Stimulated activated CD4-positive, alpha-beta T cell treated with anti-CD3 and anti-CD28 coated beads, Interleukin-1b, Interleukin-23, amount 100 ng/mL, for 1 hour (primary cell): ENCODE results near the gene ZNF205.

Source experiments
- DNase-seq, 2 donors: peaks; one replicate each; pipeline ENCODE4 v3.0.0-alpha.2; 2020; ENCODE audit warnings: low read depth in 2 of 2

ZNF205 gene

DNA sequence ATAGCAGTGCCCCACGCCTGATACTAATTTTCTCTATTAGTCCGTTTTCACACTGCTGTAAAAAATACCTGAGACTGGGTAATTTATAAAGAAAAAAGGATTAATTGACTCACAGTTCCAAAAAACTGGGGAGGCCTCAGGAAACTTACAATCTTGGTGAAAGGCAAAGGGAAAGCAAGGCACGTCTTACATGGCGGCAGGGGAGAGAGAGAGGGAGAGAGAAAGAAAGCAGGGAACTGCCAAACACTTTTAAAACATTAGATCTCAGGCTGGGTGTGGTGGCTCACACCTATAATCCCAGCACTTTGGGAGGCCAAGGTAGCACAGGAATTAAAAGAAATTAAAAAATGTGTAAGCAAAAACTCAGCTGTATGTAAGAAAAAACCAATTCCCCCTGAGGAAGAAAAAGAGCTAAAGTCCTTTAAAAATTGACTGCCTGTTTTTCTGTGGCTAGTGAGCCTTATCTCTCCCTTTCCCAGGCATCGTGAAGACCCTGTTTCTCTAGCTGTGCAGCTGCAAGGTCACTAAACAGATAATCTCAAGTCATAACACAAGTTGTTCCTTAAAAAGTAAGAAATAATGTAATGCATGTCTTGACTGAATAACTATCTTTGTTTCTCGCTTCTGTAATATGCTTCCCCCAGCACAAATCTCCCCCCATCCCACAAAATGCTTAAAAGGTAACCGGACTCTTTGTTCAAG is 27.3 kb upstream of the ZNF205 start:
- DNase-seq, result no peak

DNA sequence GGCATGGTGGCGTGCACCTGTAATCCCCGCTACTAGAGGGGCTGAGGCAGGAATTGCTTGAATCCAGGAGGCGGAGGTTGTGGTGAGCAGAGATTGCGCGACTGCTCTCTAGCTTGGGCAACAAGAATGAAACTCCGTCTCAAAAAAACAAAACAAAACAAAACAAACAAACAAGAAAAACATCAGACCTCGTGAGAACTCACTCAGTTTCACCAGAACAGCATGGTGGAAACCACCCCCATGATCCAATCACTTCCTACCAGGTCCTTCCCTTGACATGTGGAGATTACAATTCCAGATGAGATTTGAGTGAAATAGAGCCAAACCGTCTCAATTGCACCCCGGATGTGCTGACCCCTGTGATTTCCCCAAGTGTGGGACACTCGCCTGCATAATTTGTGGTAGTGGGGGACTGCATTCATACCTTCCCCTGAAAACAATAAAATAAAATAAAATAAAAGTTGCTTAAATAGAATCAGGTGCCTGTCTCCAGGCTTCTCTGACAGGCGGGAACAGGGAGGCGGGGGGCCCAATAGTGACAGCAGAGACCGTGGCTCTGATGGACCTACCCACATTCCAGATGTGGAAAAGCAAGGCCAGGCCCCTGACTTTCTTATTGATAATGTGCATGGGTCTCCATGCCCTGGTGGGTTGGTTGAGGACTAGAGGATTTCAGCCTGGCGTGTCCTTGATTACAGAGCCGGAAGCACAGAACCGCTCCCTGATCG is 26.4 kb upstream of the ZNF205 start:
- DNase-seq, result no peak

DNA sequence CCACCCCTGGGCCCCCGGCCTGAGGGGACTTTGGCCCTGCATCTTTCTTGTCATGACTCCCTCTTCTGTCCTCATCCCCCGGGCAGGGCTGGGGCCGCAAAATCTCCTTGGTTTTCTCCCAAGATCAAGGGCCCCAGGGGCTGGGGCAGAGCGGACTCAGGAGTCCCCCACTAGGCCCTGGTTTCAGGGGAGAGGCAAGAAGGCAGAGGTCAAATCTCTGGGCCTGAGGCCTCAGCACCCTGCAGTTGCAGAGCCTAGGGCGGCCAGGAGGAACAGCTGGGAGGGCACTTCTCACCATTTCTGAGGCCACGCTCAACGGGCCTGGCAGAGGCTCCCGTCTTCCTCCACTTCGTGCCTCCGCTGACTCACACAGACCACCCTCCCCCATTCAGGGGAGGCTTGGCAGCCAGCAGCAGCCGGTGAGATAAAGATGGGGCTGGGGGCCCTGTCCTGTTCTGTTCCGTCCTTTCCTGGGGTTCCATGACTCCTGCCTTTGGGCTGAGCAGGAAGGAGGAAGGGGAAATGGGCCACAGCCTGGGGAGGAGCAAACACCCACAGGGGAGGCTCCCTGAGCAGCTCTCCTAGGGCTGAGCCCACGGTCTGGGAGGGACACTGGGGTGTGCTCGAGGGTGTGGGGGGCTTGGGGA is 25.7 kb upstream of the ZNF205 start:
- no peak for DNase-seq

DNA sequence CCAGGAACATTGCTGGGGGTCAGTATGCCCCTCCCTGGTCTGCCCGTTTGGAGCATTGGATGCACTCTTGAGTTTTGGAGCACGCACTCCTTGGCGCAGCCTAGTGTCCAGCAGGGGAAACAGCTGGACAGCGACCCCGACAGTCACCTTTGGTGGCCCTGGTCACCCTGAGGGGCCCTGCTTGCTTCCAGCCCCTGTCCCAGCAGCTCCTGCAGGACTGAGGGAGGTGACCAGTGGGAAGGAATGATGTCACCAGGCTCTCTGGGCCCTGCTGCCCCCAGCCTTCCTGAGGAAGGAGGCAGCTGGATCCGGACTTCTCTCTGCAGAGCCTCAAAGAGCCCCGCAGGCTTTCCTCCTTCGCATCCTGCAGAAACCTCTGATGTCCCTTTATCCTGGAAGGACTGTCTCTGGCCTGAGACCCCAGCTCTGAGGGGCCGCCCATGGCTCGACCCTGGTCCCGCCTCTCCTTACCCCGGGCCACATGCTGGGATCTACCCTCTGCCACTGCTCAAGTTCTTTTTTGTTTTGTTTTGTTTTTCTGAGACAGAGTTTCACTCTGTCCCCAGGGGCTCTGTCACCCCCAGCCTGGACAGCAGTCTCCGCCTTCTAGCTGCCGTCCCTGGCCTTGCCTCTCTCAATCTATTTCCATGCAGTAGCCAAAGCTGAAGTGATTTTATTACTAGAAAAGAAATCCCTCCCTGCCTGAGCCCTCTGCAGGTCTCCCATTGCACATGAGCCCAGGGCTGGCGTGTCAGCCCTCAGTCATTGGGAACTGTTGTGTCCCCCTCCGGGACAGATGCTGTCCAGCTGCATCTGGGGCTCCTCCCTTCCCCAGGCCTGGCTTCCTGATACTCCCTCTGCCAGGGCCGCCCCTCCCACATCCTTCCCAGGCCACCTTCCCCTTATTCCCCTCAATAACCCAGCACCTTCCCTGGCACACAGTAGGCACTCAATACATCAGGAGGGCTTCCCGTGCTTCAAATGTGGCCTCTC is 24.8 kb upstream of the ZNF205 start:
- no peak for DNase-seq

DNA sequence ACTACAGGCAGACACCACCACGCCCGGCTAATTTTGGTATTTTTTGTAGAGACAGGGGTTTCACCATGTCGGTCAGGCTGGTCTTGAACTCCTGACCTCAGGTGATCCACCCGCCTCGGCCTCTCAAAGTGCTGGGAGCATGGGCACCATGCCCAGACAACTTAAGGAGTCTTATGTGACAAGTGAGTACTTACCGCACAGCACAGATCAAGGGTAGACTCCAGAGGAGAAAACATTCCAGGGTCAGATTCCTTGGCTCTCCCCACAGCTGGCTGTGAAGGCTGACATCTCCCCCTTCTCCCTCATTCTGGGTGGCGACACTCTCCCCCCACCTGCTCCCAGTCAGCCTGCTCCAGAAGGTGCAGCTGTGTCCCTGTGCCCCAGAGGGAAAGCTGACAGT is 23.9 kb upstream of the ZNF205 start:
- DNase-seq, result no peak

DNA sequence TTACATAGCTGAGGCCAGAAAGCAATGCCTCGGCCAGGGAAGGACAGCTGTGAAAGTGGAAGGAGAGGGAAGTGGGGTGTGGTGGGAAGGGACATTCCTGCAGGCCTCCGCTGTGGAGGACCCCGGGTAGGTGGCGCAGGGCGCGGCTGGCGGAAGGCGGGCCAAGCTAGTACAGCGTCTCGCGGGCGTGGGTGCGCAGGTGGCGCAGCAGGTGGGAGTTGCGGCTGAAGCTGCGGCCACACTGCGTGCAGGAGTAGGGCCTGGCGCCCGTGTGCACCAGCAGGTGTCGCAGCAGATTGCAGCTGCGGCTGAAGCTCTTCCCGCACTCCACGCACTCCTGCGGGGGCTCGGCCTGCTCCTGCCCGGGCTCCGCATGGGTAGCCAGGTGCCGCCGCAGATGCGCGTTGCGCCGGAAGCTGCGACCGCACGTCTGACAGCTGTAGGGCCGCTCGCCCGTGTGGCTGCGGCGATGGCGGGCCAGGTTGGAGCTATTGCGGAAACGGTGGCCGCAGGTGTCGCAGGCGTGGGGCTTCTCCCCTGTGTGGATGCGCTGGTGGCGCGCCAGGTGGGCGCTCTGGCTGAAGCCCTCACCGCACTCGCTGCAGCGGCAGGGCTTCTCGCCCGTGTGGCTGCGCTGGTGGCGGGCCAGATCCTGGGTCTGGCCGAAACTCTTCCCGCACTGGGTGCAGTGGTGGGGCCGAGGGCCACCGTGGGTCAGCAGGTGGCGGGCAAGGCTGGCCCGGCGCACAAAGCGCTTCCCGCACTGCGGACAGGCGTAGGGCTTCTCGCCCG is 23.3 kb upstream of the ZNF205 start:
- no peak for DNase-seq

DNA sequence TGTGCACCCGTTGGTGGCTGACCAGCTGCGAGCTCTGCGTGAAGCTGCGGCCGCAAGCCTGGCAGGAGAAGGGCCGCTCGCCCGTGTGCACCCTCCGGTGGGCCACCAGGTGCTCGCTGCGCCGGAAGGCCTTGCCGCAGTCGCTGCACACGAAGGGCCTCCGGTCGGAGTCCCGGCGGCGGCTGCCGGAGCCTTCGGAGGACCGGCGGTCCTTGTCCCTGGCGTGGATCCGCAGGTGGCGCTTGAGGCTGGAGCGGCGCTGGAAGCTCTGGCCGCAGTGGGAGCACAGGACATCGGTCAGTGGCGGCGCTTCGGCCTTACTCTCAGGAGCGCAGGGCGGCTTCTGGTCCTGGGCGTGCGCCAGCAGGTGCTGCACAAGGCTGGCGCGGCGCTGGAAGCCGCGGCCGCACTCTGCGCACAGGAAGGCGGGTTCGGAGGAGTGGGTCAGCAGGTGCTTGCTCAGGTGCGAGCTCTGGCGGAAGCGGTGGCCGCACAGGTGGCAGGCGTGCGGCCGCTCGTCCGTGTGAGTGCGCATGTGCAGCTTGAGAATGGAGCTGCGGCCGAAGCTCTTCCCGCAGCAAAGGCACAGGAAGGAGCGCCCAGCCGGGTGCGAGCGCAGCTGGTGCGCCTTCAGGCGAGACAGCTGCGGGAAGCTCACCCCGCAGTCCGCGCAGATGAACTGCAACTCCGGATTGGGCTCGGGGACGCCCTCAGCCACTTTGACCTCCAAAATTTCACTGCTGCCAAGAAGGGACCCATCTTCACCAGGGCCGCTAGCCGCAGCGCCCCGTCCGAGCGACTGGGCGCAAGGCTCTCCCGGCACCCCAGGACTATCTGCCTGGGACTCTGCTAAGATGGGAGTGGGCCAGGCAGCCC is 22.4 kb upstream of the ZNF205 start:
- no peak for DNase-seq

DNA sequence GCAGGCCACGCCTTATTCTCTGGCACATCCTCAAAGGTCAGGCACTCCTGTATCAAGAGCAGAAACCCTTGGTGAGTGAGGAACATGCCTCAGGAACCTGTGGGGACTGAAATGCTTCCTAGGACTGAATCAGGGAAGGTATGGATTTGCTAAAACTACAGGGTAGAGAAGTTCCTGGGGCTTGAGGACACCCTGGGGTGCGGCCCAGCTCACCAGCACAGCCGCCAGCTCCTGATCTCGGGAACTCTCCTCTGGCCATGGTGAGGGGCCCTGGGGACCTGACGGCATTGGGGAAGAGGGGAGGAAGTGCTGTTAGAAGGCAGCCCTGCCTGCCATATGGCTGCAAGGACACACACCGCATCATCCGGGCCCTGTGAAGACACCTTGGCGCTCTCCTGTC is 20.8 kb upstream of the ZNF205 start:
- DNase-seq, result no peak

DNA sequence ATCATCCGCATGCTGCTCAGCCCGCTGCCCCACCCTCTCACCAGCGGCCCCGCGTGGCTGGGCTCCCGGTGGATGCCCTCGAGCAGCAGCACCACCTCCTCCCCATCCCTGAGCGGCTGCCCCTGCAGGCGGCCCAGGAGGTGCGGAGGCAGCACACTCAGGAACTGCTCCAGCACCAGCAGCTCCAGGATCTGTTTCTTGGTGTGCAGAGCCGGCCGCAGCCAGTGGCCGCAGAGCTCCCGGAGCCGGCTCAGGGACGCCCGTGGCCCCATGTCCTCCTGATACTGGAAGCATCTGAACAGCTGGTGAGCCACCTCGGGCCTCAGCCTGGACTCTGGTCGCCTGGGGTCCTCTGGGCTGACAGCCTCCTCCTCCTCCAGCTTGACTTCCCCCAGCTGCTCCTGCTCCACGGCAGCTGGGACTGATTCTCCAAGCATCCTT is 19.9 kb upstream of the ZNF205 start:
- no peak for DNase-seq

DNA sequence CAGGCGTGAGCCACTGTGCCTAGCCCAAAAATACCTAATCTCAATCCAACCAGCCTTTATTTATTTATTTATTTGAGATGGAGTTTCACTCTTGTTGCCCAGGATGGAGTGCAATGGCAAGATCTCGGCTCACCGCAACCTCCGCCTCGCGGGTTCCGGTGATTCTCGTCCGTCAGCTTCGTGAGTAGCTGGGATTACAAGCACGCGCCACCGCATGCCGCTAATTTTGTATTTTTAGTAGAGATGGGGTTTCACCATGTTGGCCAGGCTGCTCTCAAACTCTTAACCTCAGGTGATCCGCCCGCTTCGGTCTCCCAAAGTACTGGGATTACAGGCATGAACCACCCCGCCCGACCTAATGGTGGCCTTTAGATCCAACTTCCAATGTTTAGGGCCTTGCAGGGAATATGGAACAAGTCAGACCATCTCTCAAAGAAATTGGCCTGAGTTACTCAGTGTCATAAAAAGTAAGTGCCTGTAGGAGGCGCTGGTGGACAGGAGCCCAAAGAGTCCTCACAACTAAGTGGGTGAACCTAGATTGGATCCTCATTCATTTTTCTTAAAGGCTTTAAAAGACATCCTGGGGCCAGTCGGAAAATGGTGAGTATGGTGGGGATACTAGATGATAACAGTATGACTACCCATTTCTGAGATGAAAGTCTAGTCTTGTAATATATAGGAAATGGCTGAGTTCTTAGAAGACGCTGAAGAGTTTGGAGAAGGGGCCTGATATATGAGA is 17.9 kb upstream of the ZNF205 start:
- DNase-seq, result no peak

DNA sequence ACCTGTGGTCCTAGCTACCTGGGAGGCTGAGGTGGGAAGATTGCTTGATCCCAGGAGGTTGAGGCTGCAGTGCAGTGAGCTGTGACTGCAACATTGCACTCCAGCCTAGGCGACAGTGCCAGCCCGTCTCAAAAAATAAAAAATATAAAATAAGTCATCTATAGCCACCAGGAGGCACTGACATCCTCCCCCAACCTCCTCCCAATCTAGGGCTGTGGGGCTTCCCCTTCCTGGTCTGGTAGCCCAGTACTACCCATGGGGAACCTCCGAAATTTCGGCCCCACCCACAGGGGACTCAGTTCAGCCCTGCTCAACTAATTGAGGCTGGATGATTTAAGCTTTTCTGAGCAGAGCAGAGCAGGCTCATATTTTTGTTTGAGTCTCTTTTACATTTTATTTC is 16.5 kb upstream of the ZNF205 start:
- no peak for DNase-seq

DNA sequence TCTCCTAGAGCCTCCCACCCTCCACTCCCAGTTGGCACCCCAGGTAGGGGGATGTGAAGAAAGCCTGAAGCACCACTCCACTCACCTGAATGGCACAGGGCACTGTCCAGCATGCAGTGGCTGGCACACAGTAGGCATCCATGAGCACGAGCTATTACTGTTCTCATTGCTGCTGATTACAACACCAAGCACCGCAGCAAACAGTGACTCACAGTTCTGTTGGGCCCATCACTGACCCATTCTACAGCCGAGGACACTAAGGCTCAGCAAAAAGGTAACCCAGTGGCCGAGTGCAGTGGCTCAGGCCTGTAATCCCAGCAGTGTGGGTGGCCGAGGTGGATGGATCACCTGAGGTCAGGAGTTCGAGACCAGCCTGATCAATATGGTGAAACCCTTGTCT is 16.0 kb upstream of the ZNF205 start:
- no peak for DNase-seq

DNA sequence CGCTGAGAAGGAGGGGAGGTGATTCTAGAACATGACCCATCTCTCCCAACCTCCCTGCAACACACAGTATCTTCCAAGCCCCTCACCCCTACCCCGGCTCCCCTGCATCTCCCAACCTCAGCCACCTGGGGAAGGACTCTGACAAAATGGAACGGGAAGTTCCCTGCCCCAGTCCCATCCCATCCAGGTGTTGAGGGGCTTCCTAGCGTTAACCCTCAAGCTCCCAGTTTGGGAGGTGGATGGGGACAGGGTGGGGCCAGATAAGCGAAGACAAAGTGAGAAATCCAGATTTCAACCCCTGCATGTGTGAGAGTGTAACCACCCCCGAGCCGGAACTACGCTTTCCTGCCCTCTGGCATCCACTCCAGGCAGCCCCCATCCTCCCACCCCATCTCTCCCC is 15.1 kb upstream of the ZNF205 start:
- DNase-seq, result no peak

DNA sequence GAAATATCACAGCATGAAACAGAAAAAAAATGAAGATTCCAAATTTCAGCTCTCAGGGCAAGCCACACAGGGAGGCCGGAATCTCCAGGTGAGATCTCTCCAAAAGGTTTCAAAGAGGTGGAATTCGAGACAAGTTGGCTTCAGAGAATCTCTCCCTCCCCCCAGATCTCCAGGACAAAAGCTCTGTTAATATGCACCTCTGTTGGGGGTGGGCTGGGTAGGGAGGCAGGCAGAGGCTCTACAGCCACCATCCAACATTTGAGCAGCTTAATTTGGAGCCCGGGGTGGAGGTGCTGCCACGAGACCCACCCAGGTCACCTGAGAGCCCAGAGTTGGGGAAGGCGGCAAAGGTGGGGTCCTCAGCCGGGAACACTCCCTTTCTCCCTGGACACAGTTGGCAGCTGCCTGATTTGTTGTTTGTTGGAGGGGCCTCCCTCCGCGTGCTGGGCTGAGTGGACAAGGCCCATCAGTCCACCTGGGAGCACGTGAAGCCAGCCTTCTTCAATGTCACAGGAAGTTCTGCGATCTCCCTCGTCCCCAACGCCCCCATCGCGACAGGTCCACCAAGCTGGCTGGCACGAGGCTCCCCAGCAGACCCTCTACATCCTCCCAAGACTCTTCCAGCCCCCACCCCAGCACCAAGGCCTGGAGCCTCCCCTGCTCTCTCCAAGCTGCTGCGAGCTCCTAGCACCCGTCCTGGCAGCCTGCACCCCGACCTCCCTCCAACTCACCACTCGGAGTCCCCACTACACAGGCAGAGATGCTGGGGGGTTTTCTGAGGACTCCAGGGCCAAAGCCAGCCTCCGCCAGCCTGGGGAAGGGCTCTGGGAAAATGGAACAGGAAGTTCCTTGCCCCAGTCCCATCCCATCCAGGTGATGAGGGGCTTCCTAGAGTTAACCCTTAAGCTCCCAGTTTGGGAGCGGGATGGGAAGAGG is 13.7 kb upstream of the ZNF205 start, which contains the start of gene ZSCAN10:
TSS of gene ZSCAN10 (minus strand) at position 836 of the 936 bp plus-strand sequence. CDS start 6,357 bp downstream, outside the sequence.
- DNase-seq, result no peak

DNA sequence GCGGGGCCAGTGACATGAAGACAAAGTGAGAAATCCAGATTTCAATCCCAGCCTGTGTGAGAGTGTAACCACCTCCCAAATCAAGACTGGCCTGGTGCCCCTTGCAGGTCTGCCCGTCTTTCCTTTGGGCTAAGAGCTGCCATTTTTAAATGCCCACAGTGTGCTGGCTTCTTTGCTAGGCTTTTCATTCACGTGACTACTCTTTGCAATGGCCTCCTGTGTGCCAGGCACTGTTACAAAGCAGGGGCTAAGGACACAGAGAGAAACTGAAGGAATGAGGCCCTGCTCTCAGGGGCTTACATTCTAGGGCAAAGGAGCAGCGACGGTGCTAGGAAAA is 13.0 kb upstream of the ZNF205 start:
- DNase-seq, result no peak

DNA sequence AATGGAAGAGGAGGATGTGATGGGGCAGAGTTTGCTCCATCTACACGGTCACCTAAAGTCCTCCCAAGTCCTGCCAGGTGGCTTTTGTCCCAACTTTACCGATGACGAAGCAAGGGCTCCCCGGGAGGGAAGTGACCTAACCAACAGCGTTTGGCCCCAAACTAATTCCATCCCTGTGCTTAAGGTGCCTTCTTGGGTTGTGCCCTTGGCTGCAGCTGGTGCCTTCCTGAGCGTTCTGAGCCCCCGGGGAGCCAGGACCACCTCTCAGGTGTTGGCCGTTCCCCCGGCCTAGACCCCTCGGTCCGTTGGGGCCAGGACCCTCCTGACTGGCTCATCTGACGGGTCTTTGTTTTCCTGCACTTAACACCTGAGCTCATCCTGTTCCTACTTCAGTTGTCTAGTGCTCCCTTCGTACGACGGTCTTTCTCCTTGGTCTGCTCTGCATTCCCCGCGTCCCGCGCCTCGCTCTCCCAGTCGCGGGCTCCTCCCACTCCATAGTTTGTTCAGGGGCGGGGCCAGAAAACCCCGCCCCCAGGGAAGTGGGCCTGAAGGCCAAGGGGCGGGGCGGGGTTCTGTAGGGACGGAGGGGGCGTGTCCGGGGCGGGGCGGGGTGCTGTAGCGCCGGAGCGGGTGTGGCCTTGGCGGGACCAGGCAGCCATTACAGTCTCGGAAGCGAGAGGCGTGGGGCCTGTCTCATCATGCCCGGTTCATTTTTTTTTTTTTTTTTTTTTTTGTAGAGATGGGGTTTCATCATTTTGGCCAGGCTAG is 12.5 kb upstream of the ZNF205 start:
- DNase-seq, result peak; percentile 86 to 91
